Right cardiac atrium (tissue), 5 donors: ENCODE results near the gene TMEM214. TPM values are rescaled to one million over a fixed set of nuclear protein-coding genes. Genes with fewer than 3 reads are reported as not detected.

Experiments
- ATAC-seq, 2 donors: fragments of 200-7000 bp; cut with Tn5 transposase; one replicate each; pipeline versions ENCODE4 v1.8.0 to v1.9.1; 2020; ENCODE audit warnings: moderate library complexity in 2 of 2, mild to moderate bottlenecking in 1 of 2
- DNase-seq, 3 donors: peaks; one replicate each; pipeline ENCODE4 v3.0.0-alpha.2; 2020
- H3K27ac ChIP-seq: one replicate; pipeline ENCODE4 v1.5.1; 2013; ENCODE audit warnings: mild to moderate bottlenecking, low read length, control low read depth, moderate library complexity
- H3K27me3 ChIP-seq: one replicate; pipeline ENCODE4 v1.6.1; 2013; ENCODE audit not compliant: control insufficient read depth, insufficient read depth
- H3K4me1 ChIP-seq: one replicate; pipeline ENCODE4 v1.6.1; 2013; ENCODE audit warnings: low read length; ENCODE audit not compliant: control insufficient read depth, insufficient read depth
- H3K4me3 ChIP-seq: one replicate; pipeline ENCODE4 v1.5.1; 2013; ENCODE audit warnings: low read length, control low read depth
- H3K9me3 ChIP-seq: one replicate; pipeline ENCODE4 v1.6.1; 2013; ENCODE audit warnings: low read length; ENCODE audit not compliant: control insufficient read depth
- whole genome bisulfite sequencing: extraction: QIAGEN DNeasy Blood & Tissue Kit; methylation state at CpG from one replicate; pipeline ENCODE4 v1.1.7; 2013; 5-methylcytosine and 5-hydroxymethylcytosine counted together
- intact Hi-C, 4 donors: fragments of 100-400 bp; cut with DNase I; formaldehyde crosslinking; loops; one replicate each; pipeline versions ENCODE4 v1.11.0 to v1.14.0; 2022 to 2023
- polyA plus RNA-seq: library from polyadenylated mRNA; stranded (reverse); fragments of 200-250 nt; gene quantifications from one replicate; pipeline ENCODE4 v1.2.3, GENCODE V29; 2013
- total RNA-seq, 4 donors: library from RNA; stranded (reverse); fragmentation: NEBNext Ultra II Directional; extraction: Animal tissue kit (Norgen Biotek cat#: 25700); gene quantifications; one replicate each; pipeline ENCODE4 v1.2.1, GENCODE V29; 2021
- donor health status: healthy with polysubstance abuse.
- donor health status: DM: no; HTN: yes; CAD: no.
- donor health status: DM: no; HTN: no; CAD: no.
- donor health status: DM: no; HTN: yes; CAD: no; lungs with severe emphysema.
- donor health status: DM: yes; HTN: yes; CAD: no.

Gene TMEM214
- total and polyA plus RNA-seq, 5 donors, result 29.4 to 56.7 (median 46.0) TPM

- Histone ChIP-seq H3K9me3 (no peaks in the 10 kb centered on the region), H3K4me1 (no peaks in the 10 kb centered on the region), H3K4me3 (no peak overlapping the region), H3K27me3 (no peaks in the 10 kb centered on the region), H3K27ac (no peak overlapping the region)
- ATAC-seq (peak in 1 of 2 donors; percentile 4), DNase-seq (no peak)
- intact Hi-C loops, result no loop called here
- WGBS, result 90% methylated on average over 8 of the region's 8 CpGs
These were observed 7.5 kb downstream of the TMEM214 start for GRCh38 chr2:27040282-27040681.

- DNase-seq, result no peak
- Histone ChIP-seq H3K4me3 (no peak overlapping the region), H3K4me1 (no peaks in the 10 kb centered on the region), H3K9me3 (no peaks in the 10 kb centered on the region), H3K27me3 (no peaks in the 10 kb centered on the region), H3K27ac (no peak overlapping the region)
- no peak for ATAC-seq
- 31% methylated on average over 5 of the region's 5 CpGs for WGBS
- intact Hi-C loops, result no loop called here
These were observed 9.0 kb downstream of the TMEM214 start for GRCh38 chr2:27041752-27042151.

GRCh38 chr2:27042159-27042661 lies 9.4 kb downstream of the TMEM214 start:
- Histone ChIP-seq H3K4me1 (no peaks in the 10 kb centered on the region), H3K27me3 (no peaks in the 10 kb centered on the region), H3K9me3 (no peaks in the 10 kb centered on the region), H3K4me3 (no peak overlapping the region), H3K27ac (no peak overlapping the region)
- WGBS, result 68% methylated on average over 10 of the region's 10 CpGs
- intact Hi-C loops, result no loop called here
- DNase-seq (no peak), ATAC-seq (no peak)

GRCh38 chr2:27042985-27043634 lies 10.3 kb downstream of the TMEM214 start:
- intact Hi-C loops, result no loop called here
- H3K9me3 ChIP-seq, result no peaks in the 10 kb centered on the region
- no peak overlapping the region for H3K4me3 ChIP-seq
- H3K27me3 ChIP-seq, result no peaks in the 10 kb centered on the region
- no peaks in the 10 kb centered on the region for H3K4me1 ChIP-seq
- DNase-seq (no peak), ATAC-seq (no peak)
- H3K27ac ChIP-seq, result no peak overlapping the region
- WGBS, result 86% methylated on average over 7 of the region's 7 CpGs

DNA sequence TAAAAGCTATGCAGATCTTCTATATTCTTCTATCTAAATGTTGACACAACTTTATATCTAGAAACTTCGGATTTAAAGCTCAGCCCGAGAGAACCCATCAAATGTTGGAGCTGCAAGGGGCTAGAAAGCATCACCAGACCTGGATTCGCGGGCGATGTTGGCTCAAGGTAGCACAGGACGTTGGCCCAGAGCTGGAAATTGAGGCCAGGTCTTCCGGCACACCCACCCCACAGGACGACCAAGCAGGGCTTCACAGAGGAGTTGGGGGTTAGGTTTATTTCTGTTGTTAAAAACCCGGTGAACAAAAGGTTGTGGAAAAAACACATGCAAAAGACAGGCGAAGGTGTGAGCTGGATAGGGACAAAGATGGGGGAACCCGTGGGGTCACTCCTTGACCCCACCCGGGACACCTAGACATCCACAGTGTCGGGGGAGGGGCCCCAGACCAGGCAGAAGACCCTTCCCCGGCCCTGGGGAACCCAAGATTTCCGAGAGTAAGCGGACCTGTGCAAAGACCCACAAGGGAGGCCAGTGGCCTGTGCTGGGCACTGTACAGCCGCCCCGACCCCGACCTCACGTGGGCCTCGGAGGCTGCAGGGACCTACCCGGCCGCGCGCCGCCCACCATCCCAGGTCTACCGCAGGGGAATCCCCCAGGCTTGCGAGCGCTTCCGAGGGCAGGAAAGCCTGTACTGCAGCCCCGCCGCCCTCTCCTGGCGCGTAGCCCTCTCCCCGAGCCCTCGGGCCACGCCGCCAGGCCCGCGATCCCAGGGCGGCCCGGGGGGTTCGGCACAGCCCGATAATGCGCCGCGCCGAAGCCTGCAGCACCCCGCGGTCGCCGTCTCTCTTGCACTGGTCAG lies 16.9 kb downstream of the TMEM214 start:
- intact Hi-C loops, result loop anchor here in 1 of 4 donors (5.0 kb wide), 1 partner anchor 38 kb away; the partner anchor contains the start of gene KHK
- Histone ChIP-seq H3K27me3 (no peaks in the 10 kb centered on the region), H3K4me3 (peak overlapping the region; percentile 80), H3K9me3 (no peaks in the 10 kb centered on the region), H3K27ac (peak overlapping the region; percentile 78), H3K4me1 (no peaks in the 10 kb centered on the region)
- peak; percentile 20 to 30 for ATAC-seq
- 9% methylated on average over 52 of the region's 52 CpGs for WGBS
- DNase-seq, result peak; percentile 51 to 81 (median 81)

DNA sequence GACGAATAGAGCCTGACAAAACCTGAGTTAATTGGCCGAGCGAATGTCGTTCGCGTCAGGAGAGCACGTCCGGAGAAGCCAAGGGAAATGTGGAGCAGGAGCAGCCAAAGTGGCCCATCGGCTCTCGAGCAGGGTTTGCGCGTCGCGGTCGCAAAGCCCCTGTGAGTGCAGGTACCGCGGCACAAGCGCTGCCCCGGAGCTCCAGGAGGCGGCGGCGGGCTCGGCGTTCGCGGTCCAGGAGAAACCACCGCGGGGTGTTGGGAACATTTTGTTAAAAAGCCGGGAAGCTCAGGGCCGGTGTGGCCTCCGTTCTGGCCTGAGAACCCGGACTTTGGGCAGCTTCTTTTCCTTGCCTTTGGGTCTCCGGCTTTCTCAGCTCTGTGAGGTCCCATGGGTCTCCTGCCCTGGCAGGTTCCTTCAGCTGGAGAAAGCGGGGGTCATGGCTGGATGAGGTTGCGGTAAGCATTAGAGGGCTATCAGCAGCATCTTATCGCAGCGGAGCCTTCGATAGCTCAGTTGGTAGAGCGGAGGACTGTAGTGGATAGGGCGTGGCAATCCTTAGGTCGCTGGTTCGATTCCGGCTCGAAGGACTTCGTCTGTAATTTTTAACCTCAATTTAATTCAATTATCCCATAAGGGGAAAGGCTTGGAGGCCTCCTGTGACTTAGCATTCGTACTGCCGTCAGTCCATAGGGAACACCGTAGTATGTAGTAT lies 17.7 kb downstream of the TMEM214 start:
- WGBS, result under 1% methylated on average over 48 of the region's 48 CpGs
- peak; percentile 87 to 90 for ATAC-seq
- intact Hi-C loops, result loop anchor here in 1 of 4 donors (5.0 kb wide), 1 partner anchor 37 kb away; the partner anchor contains the start of gene KHK

GRCh38 chr2:27050996-27051901 lies 18.5 kb downstream of the TMEM214 start, which contains the start of gene AGBL5:
AGBL5 (plus strand) TSS chr2:27051668; CDS start chr2:27052959, 1,291 bp downstream.
- WGBS, result under 1% methylated on average over 67 of the region's 67 CpGs
- no peaks in the 10 kb centered on the region for H3K4me1 ChIP-seq
- DNase-seq (peak; percentile 95 to 98 (median 98)), ATAC-seq (peak; percentile 88 to 90)
- intact Hi-C loops, result loop anchor here in 1 of 4 donors (5.0 kb wide), 1 partner anchor 36 kb away; the partner anchor contains the start of gene KHK
- H3K9me3 ChIP-seq, result no peaks in the 10 kb centered on the region
- H3K27me3 ChIP-seq, result no peaks in the 10 kb centered on the region
- H3K4me3 ChIP-seq, result peak within 1 kb of the TSS; percentile 80
- peak within 1 kb of the TSS; percentile 87 for H3K27ac ChIP-seq

More for the DNA sequence above, 17.7 kb downstream of the TMEM214 start:
- Histone ChIP-seq H3K9me3 (no peaks in the 10 kb centered on the region), H3K27ac (peak overlapping the region; percentile 87), H3K27me3 (no peaks in the 10 kb centered on the region), H3K4me3 (peak overlapping the region; percentile 80), H3K4me1 (no peaks in the 10 kb centered on the region)
- DNase-seq, result peak; percentile 80 to 94 (median 93)

DNA sequence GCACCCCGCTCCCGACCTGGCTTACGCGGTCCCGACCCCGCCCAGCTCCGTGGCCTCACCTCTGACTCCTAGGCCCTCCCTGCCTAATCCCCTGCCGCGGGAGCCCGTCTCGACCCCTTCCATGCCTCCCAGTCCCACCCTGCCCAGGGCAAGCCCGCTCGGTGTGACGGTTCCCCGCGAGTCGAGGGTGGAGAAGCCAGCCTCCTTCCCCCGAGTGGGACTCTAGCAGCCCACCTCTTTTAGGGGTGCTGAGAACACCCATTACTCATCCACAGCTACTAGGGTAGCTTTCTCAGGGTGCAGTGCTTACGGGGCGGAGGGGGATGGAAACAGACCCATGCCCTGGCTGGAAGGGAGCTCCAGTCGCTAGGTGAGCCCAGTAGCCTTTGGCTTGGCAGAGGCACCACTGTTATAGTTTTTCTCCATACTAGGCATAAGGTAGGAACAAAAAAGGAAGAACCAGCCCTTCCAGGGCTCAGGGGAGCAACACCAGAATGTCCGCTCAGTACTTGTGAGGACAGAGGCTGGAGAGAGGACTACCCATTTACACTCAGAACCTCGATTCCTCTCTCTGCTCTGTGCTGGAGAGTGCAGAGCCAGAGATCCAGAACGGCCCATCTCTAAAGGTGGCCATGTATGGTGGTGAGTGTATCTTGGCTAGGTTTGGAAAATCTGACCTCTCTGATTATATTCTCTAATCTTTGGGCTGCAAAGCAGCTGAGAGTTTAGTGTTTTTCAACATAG lies 19.3 kb downstream of the TMEM214 start:
- H3K27ac ChIP-seq, result peak overlapping the region; percentile 40
- no peaks in the 10 kb centered on the region for H3K9me3 ChIP-seq
- intact Hi-C loops, result loop anchor here in 1 of 4 donors (5.0 kb wide), 1 partner anchor 35 kb away; the partner anchor contains the start of gene KHK
- no peaks in the 10 kb centered on the region for H3K27me3 ChIP-seq
- WGBS, result 4% methylated on average over 24 of the region's 24 CpGs
- no peaks in the 10 kb centered on the region for H3K4me1 ChIP-seq
- H3K4me3 ChIP-seq, result peak overlapping the region; percentile 80
- peak in 2 of 3 donors; percentile 63 to 84 for DNase-seq
- ATAC-seq, result no peak

DNA sequence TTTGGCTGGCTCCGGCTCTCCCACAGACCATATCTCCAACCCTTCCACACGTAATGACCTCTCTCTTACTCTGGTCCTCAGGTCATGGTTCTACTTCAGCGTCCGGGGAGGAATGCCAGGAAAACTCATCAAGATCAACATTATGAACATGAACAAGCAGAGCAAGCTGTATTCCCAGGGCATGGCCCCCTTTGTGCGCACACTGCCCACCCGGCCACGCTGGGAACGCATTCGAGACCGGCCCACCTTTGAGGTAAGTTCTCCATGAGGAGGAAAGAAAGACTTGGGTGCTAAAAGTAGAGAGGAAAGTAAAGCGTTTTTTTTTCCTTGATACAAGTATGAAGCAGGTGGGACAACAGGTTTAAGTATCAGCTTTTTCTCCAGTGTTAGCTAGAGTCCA lies 20.6 kb downstream of the TMEM214 start:
- WGBS, result 85% methylated on average over 11 of the region's 11 CpGs
- Histone ChIP-seq H3K9me3 (no peaks in the 10 kb centered on the region), H3K27me3 (no peaks in the 10 kb centered on the region), H3K4me1 (no peaks in the 10 kb centered on the region), H3K4me3 (no peak overlapping the region), H3K27ac (no peak overlapping the region)
- DNase-seq (no peak), ATAC-seq (no peak)
- intact Hi-C loops, result loop anchor here in 1 of 4 donors (5.0 kb wide), 1 partner anchor 34 kb away; the partner anchor contains the start of gene KHK
